K562 (cell line): ENCODE data around the gene UPF2. TPM values are rescaled to one million over a fixed set of nuclear protein-coding genes. Genes with fewer than 3 reads are reported as not detected.

Experiments used
- BACH1 ChIP-seq: fragments of 200-800 bp; sonication (Bioruptor generic); IDR thresholded peaks from 2 replicates; pipeline ENCODE4 v1.6.1; 2016; ENCODE audit warnings: missing genetic modification characterization, missing compliant biosample characterization
- BMI1 ChIP-seq: fragments of 150-350 bp; IDR thresholded peaks from 2 replicates; pipeline ENCODE4 v1.6.1; 2014; ENCODE audit warnings: low read length
- BRD9 ChIP-seq: fragments of 450-650 bp; IDR thresholded peaks from 2 replicates; pipeline ENCODE4 v1.6.1; 2018; ENCODE audit warnings: low read depth; ENCODE audit not compliant: partially characterized antibody
- EHMT2 ChIP-seq: fragments of 450-650 bp; IDR thresholded peaks from 2 replicates; pipeline ENCODE4 v1.6.1; 2018; ENCODE audit warnings: antibody characterized with exemption
- ELF1 ChIP-seq: fragments of 200-800 bp; sonication (Bioruptor generic); IDR thresholded peaks from 2 replicates; pipeline ENCODE4 v1.6.1; 2016; ENCODE audit warnings: missing genetic modification characterization, missing compliant biosample characterization
- EP400 ChIP-seq: fragments of 450-650 bp; IDR thresholded peaks from 2 replicates; pipeline ENCODE4 v1.6.1; 2017; ENCODE audit warnings: antibody characterized with exemption, mild to moderate bottlenecking, moderate library complexity
- ETV5 ChIP-seq: sonication (generic); formaldehyde crosslinking; IDR thresholded peaks from 2 replicates; pipeline ENCODE4 v1.4.0; 2020; ENCODE audit warnings: low read depth, mild to moderate bottlenecking, missing genetic modification reagents
- FOXK1 ChIP-seq: sonication (generic); formaldehyde crosslinking; IDR thresholded peaks from 2 replicates; pipeline ENCODE4 v1.8.0; 2022; ENCODE audit warnings: missing genetic modification reagents, mild to moderate bottlenecking, borderline replicate concordance
- HIVEP1 ChIP-seq: fragments of 250-450 bp; sonication (Bioruptor Pico); IDR thresholded peaks from 2 replicates; pipeline ENCODE4 v1.4.0; 2020; ENCODE audit warnings: mild to moderate bottlenecking
- HNRNPK ChIP-seq: fragments of 200-400 bp; formaldehyde crosslinking; IDR thresholded peaks from one replicate; pipeline ENCODE4 v1.6.1; 2018; ENCODE audit warnings: mild to moderate bottlenecking, low read depth, low read length; ENCODE audit not compliant: poor library complexity, severe bottlenecking
- HNRNPL ChIP-seq: fragments of 200-400 bp; formaldehyde crosslinking; IDR thresholded peaks from 2 replicates; pipeline ENCODE4 v1.6.1; 2017; ENCODE audit warnings: low read depth, mild to moderate bottlenecking, low read length
- HOMEZ ChIP-seq: fragments of 250-450 bp; sonication (Bioruptor Pico); IDR thresholded peaks from 2 replicates; pipeline ENCODE4 v1.4.0; 2020; ENCODE audit warnings: mild to moderate bottlenecking, moderate library complexity
- KLF1 ChIP-seq: fragments of 450-650 bp; IDR thresholded peaks from 2 replicates; pipeline ENCODE4 v1.6.1; 2016; ENCODE audit warnings: missing genetic modification characterization, missing compliant biosample characterization
- MAZ ChIP-seq, 2 experiments: fragments of 450-650 bp in 1 of 2; sonication (generic) in 1 of 2; formaldehyde crosslinking; IDR thresholded peaks in 1 of 2; conservative IDR thresholded peaks in 1 of 2; 2 replicates each; pipeline versions ENCODE4 v1.4.0 to v1.5.0; 2020; ENCODE audit warnings: mild to moderate bottlenecking in 1 of 2, missing genetic modification reagents in 1 of 2
- MLLT1 ChIP-seq, 2 experiments: fragments of 450-650 bp; IDR thresholded peaks; 2 replicates each; pipeline ENCODE4 v1.6.1; 2016
- NCOR1 ChIP-seq: fragments of 450-650 bp; IDR thresholded peaks from 2 replicates; pipeline ENCODE4 v1.6.1; 2016; ENCODE audit warnings: mild to moderate bottlenecking, moderate library complexity
- NEUROD1 ChIP-seq: fragments of 150-350 bp; IDR thresholded peaks from 2 replicates; pipeline ENCODE4 v1.6.1; 2014; ENCODE audit warnings: borderline replicate concordance, low read length, low read depth; ENCODE audit not compliant: partially characterized antibody
- NFIC ChIP-seq: fragments of 450-650 bp; IDR thresholded peaks from 2 replicates; pipeline ENCODE4 v1.6.1; 2017; ENCODE audit warnings: mild to moderate bottlenecking, inconsistent platforms
- NR2C1 ChIP-seq, 2 experiments: fragments of 450-650 bp; IDR thresholded peaks; 2 replicates each; pipeline ENCODE4 v1.6.1; 2017; ENCODE audit warnings: mild to moderate bottlenecking in 2 of 2, antibody characterized with exemption in 1 of 2, inconsistent platforms in 1 of 2, missing compliant biosample characterization in 1 of 2, missing genetic modification characterization in 1 of 2
- PYGO2 ChIP-seq: fragments of 450-650 bp; IDR thresholded peaks from 2 replicates; pipeline ENCODE4 v1.6.1; 2016; ENCODE audit warnings: mild to moderate bottlenecking, missing genetic modification characterization, moderate library complexity, missing compliant biosample characterization
- RBM34 ChIP-seq: fragments of 200-400 bp; formaldehyde crosslinking; IDR thresholded peaks from 2 replicates; pipeline ENCODE4 v1.6.1; 2018; ENCODE audit warnings: low read length, borderline replicate concordance; ENCODE audit not compliant: insufficient read depth
- SMAD3 ChIP-seq: fragments of 450-650 bp; formaldehyde crosslinking; conservative IDR thresholded peaks from 2 replicates; pipeline ENCODE4 v1.4.0; 2020; ENCODE audit warnings: mild to moderate bottlenecking
- SMARCC2 ChIP-seq: fragments of 450-650 bp; IDR thresholded peaks from 2 replicates; pipeline ENCODE4 v1.6.1; 2017; ENCODE audit warnings: antibody characterized with exemption, moderate library complexity, mild to moderate bottlenecking, low read depth
- TAF15 ChIP-seq: fragments of 200-400 bp; formaldehyde crosslinking; IDR thresholded peaks from 2 replicates; pipeline ENCODE4 v1.6.1; 2017; ENCODE audit warnings: mild to moderate bottlenecking, low read depth, low read length, moderate library complexity
- TCFL5 ChIP-seq: fragments of 250-450 bp; sonication (Bioruptor Pico); conservative IDR thresholded peaks from 2 replicates; pipeline ENCODE4 v1.6.1; 2021; ENCODE audit warnings: mild to moderate bottlenecking, moderate library complexity, matching md5 sums
- TRIM24 ChIP-seq, 2 experiments: fragments of 450-650 bp; IDR thresholded peaks; 2 replicates each; pipeline ENCODE4 v1.6.1; 2016
- TSC22D4 ChIP-seq: fragments of 450-650 bp; IDR thresholded peaks from 2 replicates; pipeline ENCODE4 v1.6.1; 2016; ENCODE audit warnings: missing genetic modification characterization, missing biosample characterization, control low read depth
- ZNF124 ChIP-seq: sonication (generic); formaldehyde crosslinking; IDR thresholded peaks from 2 replicates; pipeline ENCODE4 v1.8.1; 2022; ENCODE audit warnings: missing genetic modification reagents
- polyA plus RNA-seq, 8 experiments: library from polyadenylated mRNA; depleted of rRNA in 4 of 8; stranded (reverse) in 5 of 8; unstranded in 3 of 8; fragments of >200 nt; fragmentation: Nextera tagmentation in 2 of 8; fragmentation: Illumina TruSeq in 1 of 8; extraction: Ambion mirVana in 2 of 8; extraction: Trizol in 1 of 8; gene quantifications; 2 replicates each; pipeline versions ENCODE4 v1.2.1 to v1.2.3, GENCODE V29; 2011 to 2014; ENCODE audit warnings: inconsistent platforms in 1 of 8, missing spikeins in 1 of 8
- total RNA-seq, 7 experiments: library from RNA; depleted of rRNA in 6 of 7; stranded (reverse); fragments of >200 nt in 6 of 7; fragmentation: Illumina TruSeq in 2 of 7; extraction: Trizol in 2 of 7; gene quantifications; 2 replicates each; pipeline versions ENCODE4 v1.2.1 to v1.2.3, GENCODE V29; 2011 to 2021; ENCODE audit warnings: low replicate concordance in 1 of 7

The UPF2 gene
- total and polyA plus RNA-seq, 9 of the 15 experiments (the other 6 are each of a cell fraction or from before 2014, with no cell fraction given) = 13.9 to 37.7 (median 23.7) TPM

- TF ChIP-seq EHMT2 (no peak), BACH1 (tag) (peak; percentile 87), NCOR1 (peak; percentile 94), SMAD3 (CRISPR knock-in tag) (no peak), KLF1 (tag) (peak; percentile 85; the same call in 1 of the 2 replicates), HNRNPL (no peak; the same call in 1 of the 2 replicates), NFIC (peak; percentile 97), BRD9 (peak; percentile 79), ETV5 (peak; percentile 99), TAF15 (no peak), MLLT1 (IDR thresholded peaks at IDR 0.05) (no peak), NEUROD1 (peak; percentile 81), HNRNPK (no peak), MAZ (CRISPR knock-in tag; conservative IDR thresholded peaks at IDR 0.05 in 1 of 2, IDR thresholded peaks at IDR 0.05 in 1 of 2) (peak in 1 of 2 experiments; percentile 92), ZNF124 (CRISPR knock-in tag) (no peak), PYGO2 (tag) (peak; percentile 5), FOXK1 (CRISPR knock-in tag) (no peak; the same call in 1 of the 2 replicates), HIVEP1 (CRISPR knock-in tag) (0 out of 2 replicates have a peak, but pooled peaks have one; percentile 55), ELF1 (tag) (peak; percentile 63), BMI1 (no peak), RBM34 (no peak), TSC22D4 (tag) (no peak), HOMEZ (CRISPR knock-in tag) (no peak), EP400 (peak; percentile 88), NR2C1 (IDR thresholded peaks at IDR 0.05) (no peak), NR2C1 (tag; IDR thresholded peaks at IDR 0.05) (peak; percentile 37; the same call in 1 of the 2 replicates), SMARCC2 (peak; percentile 73), TRIM24 (IDR thresholded peaks at IDR 0.05) (peak; percentile 52 to 79), TCFL5 (CRISPR knock-in tag) (no peak)
Observed at GRCh38 chr10:11898372-11899066, 144.1 kb downstream of the UPF2 start (continued).
